Astrocyte (in vitro differentiated cells and primary cell): ENCODE results near the gene FAM98C. TPM values are rescaled to one million over a fixed set of nuclear protein-coding genes. Genes with fewer than 3 reads are reported as not detected.

ENCODE experiments used
- DNase-seq: peaks from one replicate; pipeline ENCODE4 v3.0.0-alpha.2; 2010; ENCODE audit warnings: low read depth
- FAIRE-seq: peaks from 2 replicates; lab custom pipeline; 2011; peaks lifted over from hg19 to GRCh38; lab: Jason Lieb, UNC
- H2AFZ ChIP-seq: 2 replicates; pipeline ENCODE4 v1.6.0; 2012; ENCODE audit warnings: low read depth, low read length, inconsistent platforms
- H3K27ac ChIP-seq: 2 replicates; pipeline ENCODE4 v1.5.1; 2011; ENCODE audit warnings: low read depth, low read length, inconsistent platforms
- H3K27me3 ChIP-seq: 2 replicates; pipeline ENCODE4 v1.6.0; 2011; ENCODE audit warnings: low read length, inconsistent platforms; ENCODE audit not compliant: insufficient read depth
- H3K36me3 ChIP-seq: 2 replicates; pipeline ENCODE4 v1.5.1; 2011; ENCODE audit warnings: low read length, inconsistent platforms; ENCODE audit not compliant: insufficient read depth
- H3K4me1 ChIP-seq: 2 replicates; pipeline ENCODE4 v1.5.1; 2011; ENCODE audit warnings: low read length, inconsistent platforms; ENCODE audit not compliant: insufficient read depth
- H3K4me2 ChIP-seq: 2 replicates; pipeline ENCODE4 v1.6.0; 2012; ENCODE audit warnings: low read length, inconsistent platforms
- H3K4me3 ChIP-seq: 2 replicates; pipeline ENCODE4 v1.5.1; 2011; ENCODE audit warnings: low read depth, mild to moderate bottlenecking, low read length, inconsistent platforms; ENCODE audit not compliant: insufficient read depth
- H3K79me2 ChIP-seq: 2 replicates; pipeline ENCODE4 v1.6.0; 2012; ENCODE audit warnings: mild to moderate bottlenecking, low read length, inconsistent platforms; ENCODE audit not compliant: insufficient read depth
- H3K9ac ChIP-seq: 2 replicates; pipeline ENCODE4 v1.6.0; 2012; ENCODE audit warnings: mild to moderate bottlenecking, low read length, inconsistent platforms
- H3K9me3 ChIP-seq: 2 replicates; pipeline ENCODE4 v1.5.1; 2012; ENCODE audit warnings: low read depth, mild to moderate bottlenecking, low read length, inconsistent platforms; ENCODE audit not compliant: insufficient read depth
- H4K20me1 ChIP-seq: 2 replicates; pipeline ENCODE4 v1.6.0; 2012; ENCODE audit warnings: low read length, inconsistent platforms; ENCODE audit not compliant: insufficient read depth
- H3K27ac Mint-ChIP-seq: one replicate; pipeline ENCODE4 v1.8.0; 2021; ENCODE audit warnings: mild to moderate bottlenecking, mixed read lengths; ENCODE audit not compliant: unreplicated experiment
- H3K27me3 Mint-ChIP-seq: one replicate; pipeline ENCODE4 v1.8.0; 2021; ENCODE audit warnings: low read depth, mixed read lengths; ENCODE audit not compliant: unreplicated experiment
- H3K36me3 Mint-ChIP-seq: one replicate; pipeline ENCODE4 v1.8.0; 2021; ENCODE audit warnings: low read depth, mixed read lengths; ENCODE audit not compliant: unreplicated experiment
- H3K4me1 Mint-ChIP-seq: one replicate; pipeline ENCODE4 v1.8.0; 2021; ENCODE audit warnings: low read depth, mixed read lengths; ENCODE audit not compliant: unreplicated experiment
- H3K4me3 Mint-ChIP-seq: one replicate; pipeline ENCODE4 v1.8.0; 2021; ENCODE audit warnings: mild to moderate bottlenecking, moderate library complexity, mixed read lengths; ENCODE audit not compliant: unreplicated experiment
- H3K9me3 Mint-ChIP-seq: one replicate; pipeline ENCODE4 v1.8.0; 2021; ENCODE audit warnings: mild to moderate bottlenecking, mixed read lengths; ENCODE audit not compliant: unreplicated experiment
- EZH2 ChIP-seq: IDR thresholded peaks from 2 replicates; pipeline ENCODE4 v1.6.1; 2012; ENCODE audit warnings: mild to moderate bottlenecking, low read length, inconsistent platforms; ENCODE audit not compliant: insufficient read depth
- total RNA-seq: library from RNA; stranded (reverse); gene quantifications from 2 replicates; pipeline ENCODE4 v1.2.1, GENCODE V29; 2021
- TF ChIP-seq, protein P1 (sequence below): IDR thresholded peaks from 2 replicates; pipeline ENCODE4 v1.5.1; 2011; ENCODE audit warnings: low read depth, mild to moderate bottlenecking, inconsistent platforms, low read length, moderate library complexity; ENCODE audit not compliant: insufficient read depth

FAM98C gene
- total RNA-seq, 1 donor from 2014 or later = 15.0 TPM

DNA sequence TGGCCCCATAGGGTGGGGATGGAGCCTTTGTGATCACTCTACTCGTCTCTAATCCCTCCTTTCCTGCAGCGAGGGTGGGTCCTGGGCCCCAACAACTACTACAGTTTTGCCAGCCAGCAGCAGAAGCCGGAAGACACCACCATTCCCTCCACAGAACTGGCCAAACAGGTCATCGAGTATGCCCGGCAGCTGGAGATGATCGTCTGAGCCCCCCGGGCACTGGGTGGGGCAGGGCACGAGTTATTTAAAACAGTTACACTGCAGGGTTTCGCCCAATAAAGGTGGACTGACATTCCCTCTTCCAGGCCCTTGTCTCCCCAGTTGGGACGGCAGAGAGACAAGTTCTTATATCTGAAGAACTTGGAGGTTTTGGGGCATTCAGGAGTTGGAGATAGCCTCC, 19.7 kb upstream of the FAM98C start:
- Histone ChIP-seq H3K27ac (no peak overlapping the region), H4K20me1 (peaks cover 65% of the 10 kb centered on the region), H3K27me3 (no peaks in the 10 kb centered on the region), H2AFZ (no peak overlapping the region), H3K36me3 (peaks cover 15% of the 10 kb centered on the region), H3K4me3 (no peak overlapping the region), H3K4me2 (no peak overlapping the region), H3K4me1 (peaks cover 6% of the 10 kb centered on the region), H3K79me2 (peaks cover 11% of the 10 kb centered on the region), H3K9ac (no peak overlapping the region), H3K9me3 (no peaks in the 10 kb centered on the region)
- Mint-ChIP-seq H3K9me3 (peaks cover 3% of the 10 kb centered on the region), H3K27ac (no peak overlapping the region), H3K27me3 (no peaks in the 10 kb centered on the region), H3K4me1 (peaks cover 4% of the 10 kb centered on the region), H3K36me3 (peaks cover 10% of the 10 kb centered on the region), H3K4me3 (no peak overlapping the region)
- TF ChIP-seq, protein P1, sequence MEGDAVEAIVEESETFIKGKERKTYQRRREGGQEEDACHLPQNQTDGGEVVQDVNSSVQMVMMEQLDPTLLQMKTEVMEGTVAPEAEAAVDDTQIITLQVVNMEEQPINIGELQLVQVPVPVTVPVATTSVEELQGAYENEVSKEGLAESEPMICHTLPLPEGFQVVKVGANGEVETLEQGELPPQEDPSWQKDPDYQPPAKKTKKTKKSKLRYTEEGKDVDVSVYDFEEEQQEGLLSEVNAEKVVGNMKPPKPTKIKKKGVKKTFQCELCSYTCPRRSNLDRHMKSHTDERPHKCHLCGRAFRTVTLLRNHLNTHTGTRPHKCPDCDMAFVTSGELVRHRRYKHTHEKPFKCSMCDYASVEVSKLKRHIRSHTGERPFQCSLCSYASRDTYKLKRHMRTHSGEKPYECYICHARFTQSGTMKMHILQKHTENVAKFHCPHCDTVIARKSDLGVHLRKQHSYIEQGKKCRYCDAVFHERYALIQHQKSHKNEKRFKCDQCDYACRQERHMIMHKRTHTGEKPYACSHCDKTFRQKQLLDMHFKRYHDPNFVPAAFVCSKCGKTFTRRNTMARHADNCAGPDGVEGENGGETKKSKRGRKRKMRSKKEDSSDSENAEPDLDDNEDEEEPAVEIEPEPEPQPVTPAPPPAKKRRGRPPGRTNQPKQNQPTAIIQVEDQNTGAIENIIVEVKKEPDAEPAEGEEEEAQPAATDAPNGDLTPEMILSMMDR = no peak
- no peak for TF ChIP-seq EZH2
- DNase-seq (no peak), FAIRE-seq (no peak)

DNA sequence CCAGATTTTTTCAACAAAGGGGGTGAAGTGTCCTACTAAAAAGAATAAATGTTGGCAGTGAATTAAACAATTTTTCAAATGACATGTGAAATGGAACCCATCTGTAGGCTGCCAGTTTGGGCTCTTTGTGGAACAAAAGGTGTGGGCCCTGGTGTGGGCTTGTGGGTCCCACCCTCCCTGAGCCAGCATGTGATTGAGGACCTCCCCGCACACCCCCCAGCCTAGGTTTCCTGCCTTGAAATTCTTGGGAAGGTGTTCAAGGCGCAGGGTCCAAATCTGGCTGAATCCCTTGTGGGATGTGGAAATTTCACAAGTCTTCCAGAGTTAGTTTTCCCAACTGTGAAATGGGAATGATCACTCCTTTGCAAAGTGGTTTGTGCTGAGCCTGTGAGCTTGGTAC, 19.1 kb upstream of the FAM98C start:
- Mint-ChIP-seq H3K27ac (no peak overlapping the region), H3K36me3 (peaks cover 10% of the 10 kb centered on the region), H3K4me1 (peaks cover 4% of the 10 kb centered on the region), H3K27me3 (no peaks in the 10 kb centered on the region), H3K4me3 (no peak overlapping the region), H3K9me3 (peaks cover 3% of the 10 kb centered on the region)
- no peak overlapping the region for H3K27ac ChIP-seq
- FAIRE-seq (no peak), DNase-seq (no peak)
- TF ChIP-seq, protein P1 = no peak
- no peak for TF ChIP-seq EZH2
- peaks cover 12% of the 10 kb centered on the region for H3K79me2 ChIP-seq
- H3K4me2 ChIP-seq = no peak overlapping the region
- H3K4me1 ChIP-seq = peaks cover 6% of the 10 kb centered on the region
- peaks cover 15% of the 10 kb centered on the region for H3K36me3 ChIP-seq
- no peaks in the 10 kb centered on the region for H3K9me3 ChIP-seq
- H3K9ac ChIP-seq = no peak overlapping the region
- H4K20me1 ChIP-seq = peaks cover 63% of the 10 kb centered on the region
- no peaks in the 10 kb centered on the region for H3K27me3 ChIP-seq
- H3K4me3 ChIP-seq = no peak overlapping the region
- no peak overlapping the region for H2AFZ ChIP-seq

DNA sequence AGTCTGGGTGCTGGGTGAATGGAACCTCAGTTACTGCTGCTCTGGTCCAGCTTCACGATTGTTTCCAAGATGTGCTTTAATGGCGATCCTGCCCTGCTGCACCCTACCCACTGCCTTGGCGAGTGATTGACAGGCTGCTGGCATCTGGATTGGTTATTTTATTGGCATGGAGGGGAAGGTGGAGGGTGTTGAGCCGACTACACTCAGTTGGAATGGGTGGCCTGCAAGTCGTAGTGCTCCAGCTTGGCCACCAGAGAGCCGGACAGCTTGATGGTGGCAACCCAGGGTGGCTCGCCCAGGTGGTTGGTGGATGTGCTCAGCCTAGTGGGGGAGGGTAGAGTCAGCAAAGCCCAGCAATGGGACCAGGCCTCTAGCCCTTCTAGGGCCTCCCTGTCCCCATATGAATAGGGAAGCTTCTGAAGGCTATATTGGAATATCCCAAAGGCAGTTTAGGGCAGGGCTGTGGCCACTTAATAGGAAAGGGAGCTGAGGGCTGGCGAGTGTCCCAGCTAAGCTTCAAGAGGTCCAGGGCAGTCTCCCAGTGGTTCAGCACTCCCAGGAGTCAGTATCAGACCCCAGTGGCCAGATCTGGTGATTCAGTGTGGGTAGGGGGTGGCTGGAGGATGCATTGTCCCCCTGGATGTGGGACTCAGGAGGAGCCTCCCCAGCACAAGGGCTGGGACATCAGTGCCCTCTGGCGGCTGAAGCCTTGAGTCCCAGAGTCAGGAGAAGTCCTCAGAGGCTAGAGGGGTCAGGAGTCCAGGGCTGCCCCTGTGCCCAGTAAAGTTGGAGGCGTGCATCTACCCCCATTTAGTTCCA, 18.5 kb upstream of the FAM98C start:
- FAIRE-seq (no peak), DNase-seq (no peak)
- peaks cover 10% of the 10 kb centered on the region for H3K36me3 Mint-ChIP-seq
- Histone ChIP-seq H3K4me1 (peaks cover 6% of the 10 kb centered on the region), H3K4me3 (no peak overlapping the region), H3K36me3 (peaks cover 15% of the 10 kb centered on the region), H3K9ac (no peak overlapping the region), H3K27me3 (no peaks in the 10 kb centered on the region), H3K9me3 (no peaks in the 10 kb centered on the region), H3K27ac (no peak overlapping the region), H4K20me1 (peaks cover 57% of the 10 kb centered on the region), H3K79me2 (peaks cover 10% of the 10 kb centered on the region), H2AFZ (no peak overlapping the region), H3K4me2 (no peak overlapping the region)
- H3K27ac Mint-ChIP-seq = no peak overlapping the region
- TF ChIP-seq, protein P1 = peak; percentile 38
- TF ChIP-seq EZH2 = no peak
- no peaks in the 10 kb centered on the region for H3K27me3 Mint-ChIP-seq
- no peak overlapping the region for H3K4me3 Mint-ChIP-seq
- peaks cover 3% of the 10 kb centered on the region for H3K9me3 Mint-ChIP-seq
- peaks cover 4% of the 10 kb centered on the region for H3K4me1 Mint-ChIP-seq
